ENCODE results near the gene SPTB. TPM values are rescaled to one million over a fixed set of nuclear protein-coding genes. Genes with fewer than 3 reads are reported as not detected.

Gene SPTB
- total RNA-seq, 2 donors from 2014 or later = 5.6 to 9.9 TPM

- ATAC-seq (ENCODE audit: insufficient number of reproducible peaks, low FRiP score, low read depth) (no peak), DNase-seq (ENCODE audit: low spot score) (no peak)
- H3K27me3 ChIP-seq (replicated peaks; ENCODE audit: insufficient read depth) = no peaks in the 10 kb centered on the region
- no peaks in the 10 kb centered on the region for H3K4me1 ChIP-seq (ENCODE audit: control insufficient read depth in 1 of 2, low read depth in 2 of 2)
- no peaks in the 10 kb centered on the region for H3K9me3 ChIP-seq
- no peak for TF ChIP-seq CTCF (IDR thresholded peaks at IDR 0.05)
- no peak overlapping the region for H3K4me3 ChIP-seq
- no peaks in the 10 kb centered on the region for H3K36me3 ChIP-seq
- H3K27ac ChIP-seq = no peak overlapping the region
Measured at GRCh38 chr14:64861916-64862315, 17.8 kb downstream of the SPTB start.

GRCh38 chr14:64860039-64860438 is 19.7 kb downstream of the SPTB start:
- H3K36me3 ChIP-seq = no peaks in the 10 kb centered on the region
- DNase-seq (ENCODE audit: low spot score) = no peak
- no peak for TF ChIP-seq CTCF (IDR thresholded peaks at IDR 0.05)
- no peak overlapping the region for H3K4me3 ChIP-seq
- no peaks in the 10 kb centered on the region for H3K9me3 ChIP-seq
- H3K27me3 ChIP-seq (replicated peaks; ENCODE audit: insufficient read depth) = no peaks in the 10 kb centered on the region
- H3K27ac ChIP-seq = no peak overlapping the region
- no peak for ATAC-seq (ENCODE audit: insufficient number of reproducible peaks, low FRiP score, low read depth)
- H3K4me1 ChIP-seq (ENCODE audit: control insufficient read depth in 1 of 2, low read depth in 2 of 2) = peaks cover 0 to 7% of the 10 kb centered on the region in 2 donors

GRCh38 chr14:64857979-64858744 is 21.5 kb downstream of the SPTB start:
- no peaks in the 10 kb centered on the region for H3K36me3 ChIP-seq
- ATAC-seq (ENCODE audit: insufficient number of reproducible peaks, low FRiP score, low read depth) = no peak
- no peaks in the 10 kb centered on the region for H3K27me3 ChIP-seq (replicated peaks; ENCODE audit: insufficient read depth)
- no peak overlapping the region for H3K27ac ChIP-seq
- TF ChIP-seq CTCF (IDR thresholded peaks at IDR 0.05) = no peak
- H3K9me3 ChIP-seq = no peaks in the 10 kb centered on the region
- H3K4me1 ChIP-seq (ENCODE audit: control insufficient read depth in 1 of 2, low read depth in 2 of 2) = peaks cover 0 to 7% of the 10 kb centered on the region in 2 donors
- no peak for DNase-seq (ENCODE audit: low spot score)
- H3K4me3 ChIP-seq = no peak overlapping the region

- H3K36me3 ChIP-seq = no peaks in the 10 kb centered on the region
- no peaks in the 10 kb centered on the region for H3K27me3 ChIP-seq (replicated peaks; ENCODE audit: insufficient read depth)
- H3K4me3 ChIP-seq = no peak overlapping the region
- H3K9me3 ChIP-seq = no peaks in the 10 kb centered on the region
- ATAC-seq (ENCODE audit: insufficient number of reproducible peaks, low FRiP score, low read depth) (no peak), DNase-seq (ENCODE audit: low spot score) (no peak)
- H3K4me1 ChIP-seq (ENCODE audit: control insufficient read depth in 1 of 2, low read depth in 2 of 2) = peaks cover 0 to 7% of the 10 kb centered on the region in 2 donors
- H3K27ac ChIP-seq = no peak overlapping the region
- no peak for TF ChIP-seq CTCF (IDR thresholded peaks at IDR 0.05)
Measured at GRCh38 chr14:64856529-64857445, 22.9 kb downstream of the SPTB start.

All from thoracic aorta (tissue), 2 donors.